MM.1S (cell line): Measurements from ENCODE around the gene VSIG10L.

Experiments
- DNase-seq: peaks from one replicate; pipeline ENCODE4 v3.0.0-alpha.2; 2015
- H2AFZ ChIP-seq: fragments of 300-600 bp; sonication (generic); 2 replicates; pipeline ENCODE4 v1.6.0; 2016; ENCODE audit warnings: antibody characterized with exemption, low read length
- H3F3A ChIP-seq: fragments of 300-600 bp; sonication (generic); 2 replicates; pipeline ENCODE4 v1.6.1; 2016; ENCODE audit warnings: mild to moderate bottlenecking, antibody characterized with exemption, low read length, moderate library complexity, mixed read lengths; ENCODE audit not compliant: insufficient read depth
- H3K27ac ChIP-seq: fragments of 300-600 bp; sonication (generic); 2 replicates; pipeline ENCODE4 v1.5.1; 2016; ENCODE audit warnings: mild to moderate bottlenecking, low read length
- H3K27me3 ChIP-seq: fragments of 300-600 bp; sonication (generic); replicated peaks from 2 replicates; pipeline ENCODE4 v1.6.0; 2016; ENCODE audit warnings: low read length; ENCODE audit not compliant: insufficient read depth
- H3K36me3 ChIP-seq: fragments of 300-600 bp; sonication (generic); replicated peaks from 2 replicates; pipeline ENCODE4 v1.6.1; 2016; ENCODE audit warnings: mild to moderate bottlenecking, low read length, mixed read lengths; ENCODE audit not compliant: insufficient read depth
- H3K4me1 ChIP-seq: fragments of 300-600 bp; sonication (generic); 2 replicates; pipeline ENCODE4 v1.6.1; 2016; ENCODE audit warnings: low read length, mixed read lengths
- H3K4me2 ChIP-seq: fragments of 300-600 bp; sonication (generic); 2 replicates; pipeline ENCODE4 v1.6.0; 2016; ENCODE audit warnings: low read depth, low read length
- H3K4me3 ChIP-seq: fragments of 300-600 bp; sonication (generic); 2 replicates; pipeline ENCODE4 v1.5.1; 2016; ENCODE audit warnings: low read length, mixed read lengths
- H3K79me2 ChIP-seq: fragments of 300-600 bp; sonication (generic); 2 replicates; pipeline ENCODE4 v1.6.1; 2016; ENCODE audit warnings: mixed run types, low read length, mixed read lengths
- H3K9ac ChIP-seq: fragments of 300-600 bp; sonication (generic); 2 replicates; pipeline ENCODE4 v1.6.1; 2016; ENCODE audit warnings: low read length, mixed read lengths
- H3K9me2 ChIP-seq: fragments of 300-600 bp; sonication (generic); replicated peaks from 2 replicates; pipeline ENCODE4 v1.6.1; 2016; ENCODE audit warnings: mild to moderate bottlenecking, low read length, mixed read lengths; ENCODE audit not compliant: insufficient read depth
- H3K9me3 ChIP-seq: fragments of 300-600 bp; sonication (generic); replicated peaks from 2 replicates; pipeline ENCODE4 v1.6.1; 2016; ENCODE audit warnings: mild to moderate bottlenecking, low read length, mixed read lengths; ENCODE audit not compliant: insufficient read depth
- H4K20me1 ChIP-seq: fragments of 300-600 bp; sonication (generic); 2 replicates; pipeline ENCODE4 v1.6.1; 2016; ENCODE audit warnings: mild to moderate bottlenecking, low read length, moderate library complexity, mixed read lengths; ENCODE audit not compliant: insufficient read depth
- CTCF ChIP-seq: fragments of 300-600 bp; sonication (generic); IDR thresholded peaks from 2 replicates; pipeline ENCODE4 v1.5.1; 2016; ENCODE audit warnings: antibody characterized with exemption, low read length, mixed read lengths
- EZH2 ChIP-seq: fragments of 300-600 bp; sonication (generic); optimal IDR thresholded peaks from 2 replicates; pipeline ENCODE3; 2017; ENCODE audit warnings: low read depth, mild to moderate bottlenecking, antibody characterized with exemption, low read length, mixed read lengths
- EZH2phosphoT487 ChIP-seq: fragments of 300-600 bp; sonication (generic); IDR thresholded peaks from 2 replicates; pipeline ENCODE4 v1.6.1; 2018; ENCODE audit warnings: antibody characterized with exemption, low read length

The VSIG10L gene

GRCh38 chr19:51359294-51359693 lies 17.4 kb upstream of the VSIG10L start:
- DNase-seq = no peak
- Histone ChIP-seq H3K4me2 (no peak overlapping the region), H3K79me2 (no peaks in the 10 kb centered on the region), H3K9me2 (no peaks in the 10 kb centered on the region), H3K36me3 (no peaks in the 10 kb centered on the region), H2AFZ (no peak overlapping the region), H3F3A (no peaks in the 10 kb centered on the region), H3K27me3 (no peaks in the 10 kb centered on the region), H3K27ac (no peak overlapping the region), H3K4me3 (no peak overlapping the region), H4K20me1 (no peaks in the 10 kb centered on the region), H3K9ac (no peak overlapping the region), H3K4me1 (no peaks in the 10 kb centered on the region), H3K9me3 (no peaks in the 10 kb centered on the region)
- TF ChIP-seq EZH2phosphoT487 = no peak
- no peak for TF ChIP-seq EZH2
- no peak for TF ChIP-seq CTCF

- Histone ChIP-seq H3K4me2 (no peak overlapping the region), H3K27ac (no peak overlapping the region)
These were observed 16.0 kb upstream of the VSIG10L start for GRCh38 chr19:51357952-51358351.

DNA sequence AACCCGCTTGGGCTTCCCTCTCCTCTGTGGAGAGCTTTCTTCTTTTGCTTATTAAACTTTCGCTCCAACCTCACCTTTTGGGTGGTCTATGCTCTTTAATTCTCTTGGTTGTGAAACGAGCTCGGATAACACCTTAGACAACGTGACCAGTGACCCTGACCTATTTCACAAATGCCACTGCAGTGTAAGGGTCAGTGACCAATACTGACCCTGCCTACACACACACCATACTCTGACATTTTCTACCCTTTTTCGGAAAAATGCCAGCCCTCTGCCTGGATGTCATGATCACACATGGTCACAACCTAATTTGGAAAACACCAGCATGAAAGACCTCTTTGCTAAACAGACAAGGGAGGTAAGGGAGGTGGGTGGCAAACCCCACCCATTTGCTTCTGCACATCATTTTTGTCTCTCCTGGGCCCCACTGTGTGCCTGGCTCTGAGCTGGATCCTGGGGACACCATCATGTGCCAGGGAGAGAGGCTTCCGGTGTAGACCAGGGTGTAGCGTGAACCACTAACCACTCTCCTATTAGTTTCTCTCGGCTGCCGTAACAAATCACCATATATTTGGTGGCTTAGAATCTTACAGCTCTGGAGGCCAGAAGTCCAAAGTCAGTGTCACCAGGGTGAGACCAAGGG lies 14.3 kb upstream of the VSIG10L start:
- Histone ChIP-seq H3K79me2 (no peaks in the 10 kb centered on the region), H3K9ac (no peak overlapping the region), H4K20me1 (no peaks in the 10 kb centered on the region), H3K4me3 (no peak overlapping the region), H3K9me2 (no peaks in the 10 kb centered on the region), H2AFZ (no peak overlapping the region), H3K27ac (no peak overlapping the region), H3K9me3 (no peaks in the 10 kb centered on the region), H3K27me3 (no peaks in the 10 kb centered on the region), H3K4me2 (no peak overlapping the region), H3K36me3 (no peaks in the 10 kb centered on the region), H3K4me1 (no peaks in the 10 kb centered on the region), H3F3A (no peaks in the 10 kb centered on the region)
- DNase-seq = no peak
- TF ChIP-seq EZH2 (no peak), EZH2phosphoT487 (no peak), CTCF (no peak)

More at GRCh38 chr19:51357952-51358351, 16.0 kb upstream of the VSIG10L start:
- Histone ChIP-seq H4K20me1 (no peaks in the 10 kb centered on the region), H3K4me3 (no peak overlapping the region), H2AFZ (no peak overlapping the region), H3K4me1 (no peaks in the 10 kb centered on the region), H3K36me3 (no peaks in the 10 kb centered on the region), H3K9ac (no peak overlapping the region), H3K79me2 (no peaks in the 10 kb centered on the region), H3F3A (no peaks in the 10 kb centered on the region), H3K9me2 (no peaks in the 10 kb centered on the region), H3K9me3 (no peaks in the 10 kb centered on the region), H3K27me3 (no peaks in the 10 kb centered on the region)
- DNase-seq = no peak
- TF ChIP-seq EZH2 = no peak
- no peak for TF ChIP-seq CTCF
- no peak for TF ChIP-seq EZH2phosphoT487
